CD4-positive, alpha-beta T cell treated with Interleukin-6 at 100 ng/mL for 8 hours (primary cell): ENCODE data around the gene ASAP2.

Experiments used
- DNase-seq: peaks from one replicate; pipeline ENCODE4 v3.0.0-alpha.2; 2020; ENCODE audit warnings: mixed read lengths, low spot score

Gene ASAP2

GRCh38 chr2:9434489-9434888 is 227.9 kb downstream of the ASAP2 start:
- DNase-seq = no peak

GRCh38 chr2:9439536-9439935 is 232.9 kb downstream of the ASAP2 start:
- no peak for DNase-seq

DNA sequence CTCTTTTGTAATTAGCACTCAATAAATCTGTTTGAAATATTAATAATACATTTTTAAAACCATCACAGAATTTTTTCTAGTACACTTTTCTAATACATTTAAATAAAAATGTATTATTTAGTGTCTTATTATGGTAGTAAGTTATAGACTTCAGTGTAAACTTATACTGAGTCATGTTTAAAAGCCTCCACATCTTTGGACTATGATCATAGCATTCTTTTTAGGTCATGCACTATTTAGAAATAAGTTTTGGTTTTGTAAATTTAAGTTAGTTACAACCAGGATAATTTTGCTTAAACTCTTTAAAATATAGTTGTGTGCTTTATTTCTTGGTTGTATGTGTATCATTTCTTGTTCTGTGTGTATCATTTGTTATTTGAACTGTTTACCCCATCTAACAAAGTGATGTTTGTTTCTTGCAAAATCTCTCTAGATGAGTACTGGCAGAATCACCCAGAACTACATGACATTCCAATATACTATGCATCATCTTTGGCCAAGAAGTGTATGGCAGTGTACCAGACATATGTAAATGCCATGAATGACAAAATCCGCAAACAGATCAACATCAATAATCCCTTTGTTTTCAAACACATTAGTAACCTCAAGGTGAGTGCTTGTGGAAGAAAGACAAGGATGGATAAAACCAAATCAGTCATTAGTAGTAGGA is 233.6 kb downstream of the ASAP2 start:
- no peak for DNase-seq

DNA sequence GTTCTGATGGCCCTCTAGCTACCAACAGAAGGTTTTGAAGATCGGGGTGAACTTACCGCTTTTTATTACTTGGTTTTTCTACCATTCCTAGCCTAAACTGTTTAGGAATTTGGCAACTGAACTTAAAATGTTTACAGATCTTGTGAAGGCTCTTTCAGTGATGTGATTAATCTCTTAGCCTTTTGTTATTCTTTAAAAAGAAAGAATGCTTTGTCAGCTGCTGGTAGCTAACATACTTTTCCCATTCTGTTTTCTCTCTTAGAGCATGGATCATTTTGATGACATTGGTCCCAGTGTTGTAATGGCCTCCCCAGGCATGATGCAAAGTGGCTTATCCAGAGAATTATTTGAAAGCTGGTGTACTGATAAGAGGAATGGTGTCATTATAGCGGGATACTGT is 234.9 kb downstream of the ASAP2 start:
- no peak for DNase-seq

DNA sequence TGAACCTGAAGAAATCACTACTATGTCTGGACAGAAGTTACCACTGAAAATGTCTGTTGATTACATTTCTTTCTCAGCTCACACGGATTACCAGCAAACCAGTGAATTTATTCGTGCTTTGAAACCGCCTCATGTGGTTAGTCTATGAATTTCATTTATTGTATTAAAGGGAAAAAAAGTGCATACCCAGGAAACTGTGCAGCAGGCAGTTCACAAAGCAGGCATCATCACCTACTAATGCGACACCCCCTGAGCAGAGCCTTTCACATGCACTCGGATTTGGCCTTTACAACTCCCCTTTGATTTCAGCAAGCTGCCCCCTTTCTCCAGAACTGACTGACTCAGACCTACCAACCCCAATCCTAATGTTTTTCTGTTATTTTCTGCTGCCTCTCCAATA is 236.9 kb downstream of the ASAP2 start:
- DNase-seq = no peak

GRCh38 chr2:9445089-9445488 is 238.5 kb downstream of the ASAP2 start:
- DNase-seq = no peak

DNA sequence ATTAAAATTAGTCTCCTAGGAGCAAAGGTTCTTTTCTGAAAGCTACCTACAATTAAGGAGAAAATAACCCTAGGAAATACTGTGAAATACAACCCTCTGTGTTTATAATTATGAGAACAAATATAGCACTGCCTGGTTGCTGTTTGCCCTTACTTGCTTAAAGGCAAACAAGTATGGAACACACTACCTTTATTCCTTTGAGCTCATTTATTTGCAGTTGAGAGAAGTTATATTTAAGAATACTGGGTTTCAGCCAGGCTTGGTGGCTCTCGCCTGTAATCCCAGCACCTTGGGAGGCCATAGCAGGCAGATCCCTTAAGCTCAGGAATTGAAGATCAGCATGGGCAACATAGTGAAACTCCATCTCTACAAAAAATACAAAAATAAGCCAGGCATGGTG is 244.6 kb downstream of the ASAP2 start:
- DNase-seq = no peak
